Measurements from ENCODE around the gene IMPA2.

The IMPA2 gene

GRCh38 chr18:12009581-12010140 lies 28.4 kb downstream of the IMPA2 start:
- DNase-seq (ENCODE audit: low read depth) = no peak
- TF ChIP-seq CTCF (conservative IDR thresholded peaks at IDR 0.05; ENCODE audit: low read depth, low read length) = no peak
- H3K4me3 ChIP-seq (ENCODE audit: low read depth, low read length) = no peak overlapping the region

- no peak for TF ChIP-seq CTCF (conservative IDR thresholded peaks at IDR 0.05; ENCODE audit: low read depth, low read length)
- H3K4me3 ChIP-seq (ENCODE audit: low read depth, low read length) = no peak overlapping the region
- DNase-seq (ENCODE audit: low read depth) = no peak
Measured at GRCh38 chr18:12010187-12010802, 29.0 kb downstream of the IMPA2 start.

DNA sequence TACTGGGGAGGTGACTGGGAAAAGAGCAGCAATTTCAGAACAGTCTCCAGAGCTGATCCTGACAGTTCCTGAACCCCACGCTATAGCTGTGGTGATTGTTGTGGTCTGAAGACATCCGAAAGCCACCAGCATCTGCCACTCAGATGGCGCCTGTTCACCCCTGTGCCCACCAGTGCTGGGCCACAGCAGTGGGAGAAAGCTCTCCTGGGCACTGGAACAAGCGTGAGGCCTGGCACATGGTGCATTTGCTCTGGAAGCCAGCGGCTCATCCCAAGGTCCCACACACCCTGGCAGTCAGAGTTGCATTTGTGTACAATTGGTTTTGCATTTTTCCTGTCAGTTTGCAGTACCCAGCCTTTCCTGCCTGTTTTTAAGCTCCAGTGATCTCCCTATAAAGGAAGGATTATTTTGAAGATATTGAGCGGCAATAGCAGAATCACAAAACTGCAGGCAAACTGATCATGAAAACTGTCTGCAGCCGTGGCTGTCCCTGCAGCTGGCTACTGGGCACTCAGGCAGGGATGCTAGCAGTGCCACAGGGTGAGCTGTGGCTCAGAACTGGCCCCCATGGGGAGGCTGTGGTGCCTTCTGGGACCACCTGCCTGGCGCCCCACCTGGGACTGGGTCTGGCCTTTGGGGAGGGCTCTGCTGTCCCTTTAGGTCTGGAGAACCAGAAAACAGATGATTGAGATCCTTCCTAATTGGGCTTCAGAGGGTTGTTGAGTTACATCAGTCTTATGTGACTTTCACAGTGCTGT lies 30.1 kb downstream of the IMPA2 start:
- DNase-seq (ENCODE audit: low read depth) = no peak
- TF ChIP-seq CTCF (conservative IDR thresholded peaks at IDR 0.05; ENCODE audit: low read depth, low read length) = no peak
- H3K4me3 ChIP-seq (ENCODE audit: low read depth, low read length) = no peak overlapping the region

- DNase-seq (ENCODE audit: low read depth) = peak; percentile 93
- no peak for TF ChIP-seq CTCF (conservative IDR thresholded peaks at IDR 0.05; ENCODE audit: low read depth, low read length)
- H3K4me3 ChIP-seq (ENCODE audit: low read depth, low read length) = peak overlapping the region; percentile 31
Measured at GRCh38 chr18:12011957-12012549, 30.7 kb downstream of the IMPA2 start.

GRCh38 chr18:12012697-12013096 lies 31.4 kb downstream of the IMPA2 start:
- no peak for TF ChIP-seq CTCF (conservative IDR thresholded peaks at IDR 0.05; ENCODE audit: low read depth, low read length)
- no peak overlapping the region for H3K4me3 ChIP-seq (ENCODE audit: low read depth, low read length)
- DNase-seq (ENCODE audit: low read depth) = no peak

DNA sequence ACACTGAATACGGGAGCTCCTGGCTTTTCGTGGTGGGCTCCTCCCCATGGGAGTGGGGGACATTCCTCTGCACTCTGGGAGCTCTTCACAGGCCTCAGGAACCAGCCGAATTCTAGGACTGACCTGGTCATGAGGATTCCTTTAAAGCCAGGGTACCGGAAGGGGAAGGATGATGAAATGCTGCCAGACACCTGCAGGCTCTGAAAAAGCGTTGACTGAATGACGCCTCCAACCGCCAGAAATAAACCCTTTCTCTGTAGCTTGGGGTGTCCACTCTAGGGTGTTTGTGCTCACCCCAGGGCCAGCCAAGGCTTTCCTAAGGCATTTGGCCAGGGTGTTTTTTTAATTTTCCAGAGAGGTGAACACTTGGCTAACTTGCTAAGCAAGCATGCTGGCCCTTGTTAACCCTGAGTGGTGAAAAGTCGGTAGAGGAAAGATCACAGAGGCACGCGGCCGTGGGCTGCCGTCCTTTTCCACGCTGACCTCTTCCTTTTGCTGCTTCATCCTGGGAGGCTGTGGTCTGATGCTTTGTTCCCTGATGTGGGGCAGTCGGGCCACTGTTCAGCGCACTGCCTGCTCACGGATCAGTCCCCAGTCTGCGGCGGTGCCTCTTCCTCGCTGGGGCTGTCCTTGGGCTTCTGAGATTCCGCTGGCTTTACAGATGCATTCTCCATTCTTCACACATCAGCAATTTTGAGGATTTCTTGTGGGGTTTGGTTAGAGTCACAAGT lies 32.0 kb downstream of the IMPA2 start:
- no peak for DNase-seq (ENCODE audit: low read depth)
- no peak overlapping the region for H3K4me3 ChIP-seq (ENCODE audit: low read depth, low read length)
- no peak for TF ChIP-seq CTCF (conservative IDR thresholded peaks at IDR 0.05; ENCODE audit: low read depth, low read length)

Data from choroid plexus epithelial cell (primary cell).